AG08395 (cell line): ENCODE measurements around the gene GTF2IRD1.
"Not testable (repeated sequence)": the region's sequence is repeated elsewhere in the genome, so short reads cannot be mapped to it uniquely, and the experiment has no call there.

Source experiments
- DNase-seq: peaks from one replicate; pipeline ENCODE4 v3.0.0; 2012; ENCODE audit warnings: mixed read lengths, low spot score

Gene GTF2IRD1

GRCh38 chr7:74493295-74493694, 39.6 kb downstream of the GTF2IRD1 start:
- DNase-seq: no peak

- no peak for DNase-seq
Measured at GRCh38 chr7:74494076-74494548, 40.4 kb downstream of the GTF2IRD1 start.

- no peak for DNase-seq
Measured at GRCh38 chr7:74495112-74496086, 41.7 kb downstream of the GTF2IRD1 start.

- no peak for DNase-seq
Measured at GRCh38 chr7:74496272-74496671, 42.6 kb downstream of the GTF2IRD1 start.

- DNase-seq: not testable (repeated sequence)
Measured at GRCh38 chr7:74496773-74497172, 43.1 kb downstream of the GTF2IRD1 start.

GRCh38 chr7:74498354-74498753, 44.6 kb downstream of the GTF2IRD1 start:
- DNase-seq: no peak

- no peak for DNase-seq
Measured at GRCh38 chr7:74498996-74499834, 45.5 kb downstream of the GTF2IRD1 start.

GRCh38 chr7:74499835-74500388, 46.2 kb downstream of the GTF2IRD1 start:
- DNase-seq: no peak

- DNase-seq: no peak
Measured at GRCh38 chr7:74501298-74501697, 47.6 kb downstream of the GTF2IRD1 start.

GRCh38 chr7:74502216-74502891, 48.6 kb downstream of the GTF2IRD1 start:
- DNase-seq: no peak

GRCh38 chr7:74503061-74503460, 49.4 kb downstream of the GTF2IRD1 start:
- DNase-seq: no peak

- DNase-seq: no peak
Measured at GRCh38 chr7:74503943-74504342, 50.2 kb downstream of the GTF2IRD1 start.

- DNase-seq: no peak
Measured at GRCh38 chr7:74505471-74506324, 52.0 kb downstream of the GTF2IRD1 start.

GRCh38 chr7:74506325-74506724, 52.6 kb downstream of the GTF2IRD1 start:
- no peak for DNase-seq

GRCh38 chr7:74507538-74508319, 54.0 kb downstream of the GTF2IRD1 start:
- no peak for DNase-seq

GRCh38 chr7:74509453-74509852, 55.7 kb downstream of the GTF2IRD1 start:
- DNase-seq: not testable (repeated sequence)

GRCh38 chr7:74511345-74511744, 57.6 kb downstream of the GTF2IRD1 start:
- no peak for DNase-seq

- no peak for DNase-seq
Measured at GRCh38 chr7:74512762-74513161, 59.1 kb downstream of the GTF2IRD1 start.

- no peak for DNase-seq
Measured at GRCh38 chr7:74514131-74514591, 60.5 kb downstream of the GTF2IRD1 start.

GRCh38 chr7:74515276-74515675, 61.6 kb downstream of the GTF2IRD1 start:
- no peak for DNase-seq
